Stimulated activated CD8-positive, alpha-beta memory T cell treated with anti-CD3 and anti-CD28 coated beads, Interleukin-4, amount 100 ng/mL, for 4 hours (primary cell): Measurements from ENCODE around the gene RAD51C.
"Not testable (repeated sequence)": the region's sequence is repeated elsewhere in the genome, so short reads cannot be mapped to it uniquely, and the experiment has no call there.

ENCODE experiments used
- DNase-seq, 2 donors: peaks; one replicate each; pipeline ENCODE4 v3.0.0-alpha.2; 2020; ENCODE audit warnings: low read depth in 2 of 2, low spot score in 1 of 2

Gene RAD51C

GRCh38 chr17:58734811-58735210 lies 42.4 kb downstream of the RAD51C start:
- no peak for DNase-seq

DNA sequence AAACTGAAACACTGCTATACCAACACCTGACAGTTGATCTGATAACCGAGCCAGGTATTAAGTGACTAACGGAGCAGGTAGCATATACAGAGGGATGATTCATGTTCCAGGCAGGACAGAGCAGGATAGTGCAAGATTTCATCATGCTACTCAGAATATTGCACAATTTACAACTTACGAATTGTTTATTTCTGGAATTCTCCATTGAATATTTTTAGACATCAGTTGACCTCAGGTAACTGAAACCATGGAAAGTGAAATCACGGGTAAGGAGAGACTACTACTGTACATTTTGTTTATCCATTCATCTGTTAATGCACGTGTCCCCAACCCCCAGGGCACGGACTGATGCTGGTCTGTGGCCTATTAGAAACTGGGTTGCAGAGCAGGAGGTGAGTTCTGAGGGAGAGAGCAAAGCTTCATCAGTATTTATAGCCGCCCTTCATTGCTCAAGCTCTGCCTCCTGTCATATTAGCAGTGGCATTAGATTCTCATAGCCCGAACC lies 48.8 kb downstream of the RAD51C start:
- DNase-seq, result no peak

DNA sequence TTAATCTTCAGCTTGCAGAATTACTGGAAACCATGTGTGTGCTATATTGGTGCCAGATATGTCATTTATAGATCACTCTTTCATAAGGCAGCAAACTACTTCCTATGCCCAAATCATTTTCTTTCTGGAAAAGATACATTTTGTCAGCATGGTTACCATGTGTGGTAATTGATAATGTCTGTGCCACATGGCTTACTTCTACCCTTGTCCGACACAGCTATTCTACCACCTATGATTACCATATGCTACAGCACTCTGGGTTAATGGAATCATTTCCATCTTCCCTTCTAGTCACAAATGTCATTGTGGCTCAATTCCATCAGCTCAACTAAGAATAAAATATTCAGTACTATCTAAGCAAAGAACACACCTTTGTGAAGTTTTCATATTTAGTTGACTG lies 55.3 kb downstream of the RAD51C start:
- DNase-seq, result no peak

DNA sequence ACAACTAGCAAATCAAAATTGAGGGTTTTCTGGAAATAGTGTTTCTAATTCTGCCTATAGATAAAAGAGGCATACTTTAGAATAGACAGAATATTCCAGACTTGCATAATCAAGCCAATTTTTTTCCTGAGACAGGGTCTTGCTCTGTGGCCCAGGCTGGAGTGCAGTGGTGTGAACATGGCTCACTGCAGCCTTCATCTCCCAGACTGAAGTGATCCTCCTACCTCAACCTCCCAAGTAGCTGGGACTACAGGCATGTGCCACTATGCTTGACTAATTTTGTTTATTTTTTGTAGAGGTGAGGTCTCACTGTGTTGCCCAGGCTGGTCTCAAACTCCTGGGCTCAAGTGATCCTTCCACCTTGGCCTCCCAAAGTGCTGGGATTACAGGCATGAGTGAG lies 57.2 kb downstream of the RAD51C start:
- DNase-seq, result not testable (repeated sequence)

GRCh38 chr17:58753026-58753425 lies 60.6 kb downstream of the RAD51C start:
- no peak for DNase-seq

GRCh38 chr17:58755269-58755576 lies 62.8 kb downstream of the RAD51C start:
- DNase-seq, result no peak

GRCh38 chr17:58755577-58756245 lies 63.3 kb downstream of the RAD51C start, which contains the start of gene PPM1E:
TSS of gene PPM1E (plus strand) at chr17:58755854.
- peak in 1 of 2 donors; percentile 4 for DNase-seq

GRCh38 chr17:58756246-58757161 lies 64.1 kb downstream of the RAD51C start:
- DNase-seq, result no peak

DNA sequence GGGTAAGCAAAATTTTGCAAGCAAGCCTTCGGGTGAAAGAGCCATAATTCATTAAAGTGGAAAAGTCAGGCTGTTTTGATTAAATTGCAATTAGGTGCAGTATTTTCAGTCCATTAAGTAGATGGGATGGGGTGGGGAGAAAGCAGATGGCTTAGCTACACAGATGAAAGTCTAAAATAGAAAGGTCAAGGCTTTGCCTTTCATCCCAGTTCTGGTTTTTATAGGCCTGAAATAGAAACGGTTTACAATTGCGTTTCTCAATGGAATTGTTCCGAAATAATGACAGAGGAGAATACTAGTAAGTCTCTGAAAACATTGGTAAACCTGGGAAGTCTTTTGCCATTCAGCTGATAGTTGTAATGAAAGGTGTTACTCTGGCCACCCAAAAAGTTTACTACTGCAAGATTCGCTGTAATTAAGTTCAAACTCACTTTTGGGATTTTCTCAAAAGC lies 64.8 kb downstream of the RAD51C start:
- no peak for DNase-seq

DNA sequence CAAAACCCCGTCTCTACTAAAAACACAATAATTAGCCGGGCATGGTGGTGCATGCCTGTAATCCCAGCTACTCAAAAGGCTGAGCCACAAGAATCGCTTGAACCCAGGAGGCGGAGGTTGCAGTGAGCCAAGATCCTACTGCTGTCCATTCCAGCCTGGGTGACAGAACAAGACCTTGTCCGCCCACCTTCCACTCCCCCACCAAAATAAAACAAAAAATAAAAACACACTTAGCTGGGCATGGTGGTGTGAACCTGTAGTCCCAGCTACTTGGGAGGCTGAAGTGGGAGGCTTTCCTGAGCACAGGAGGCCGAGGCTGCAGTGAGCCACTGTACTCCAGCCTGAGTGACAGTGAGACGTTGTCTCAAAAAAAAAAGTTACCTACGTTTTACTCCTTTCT lies 66.5 kb downstream of the RAD51C start:
- no peak for DNase-seq

- no peak for DNase-seq
These were observed 67.1 kb downstream of the RAD51C start for GRCh38 chr17:58759522-58759921.

- no peak for DNase-seq
These were observed 67.8 kb downstream of the RAD51C start for GRCh38 chr17:58760248-58760647.

DNA sequence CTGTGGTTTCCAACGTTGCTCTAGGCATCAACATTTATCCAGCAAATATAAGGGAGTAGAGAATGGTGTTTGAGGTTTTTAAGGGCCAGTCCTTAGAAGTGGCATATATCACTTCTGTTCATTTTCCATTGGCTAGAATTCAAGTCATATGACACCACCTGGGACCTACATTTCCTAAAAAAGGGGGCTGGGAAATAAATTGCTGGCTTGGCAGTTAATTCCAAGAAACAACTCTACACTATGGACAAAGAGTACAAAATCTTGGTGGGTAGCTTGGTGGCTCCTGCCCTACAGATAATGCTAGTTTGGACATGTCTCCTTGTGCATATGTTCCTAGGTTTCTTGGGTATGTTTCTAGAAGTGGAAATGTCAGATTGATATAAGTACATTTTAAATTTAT lies 70.9 kb downstream of the RAD51C start:
- no peak for DNase-seq

DNA sequence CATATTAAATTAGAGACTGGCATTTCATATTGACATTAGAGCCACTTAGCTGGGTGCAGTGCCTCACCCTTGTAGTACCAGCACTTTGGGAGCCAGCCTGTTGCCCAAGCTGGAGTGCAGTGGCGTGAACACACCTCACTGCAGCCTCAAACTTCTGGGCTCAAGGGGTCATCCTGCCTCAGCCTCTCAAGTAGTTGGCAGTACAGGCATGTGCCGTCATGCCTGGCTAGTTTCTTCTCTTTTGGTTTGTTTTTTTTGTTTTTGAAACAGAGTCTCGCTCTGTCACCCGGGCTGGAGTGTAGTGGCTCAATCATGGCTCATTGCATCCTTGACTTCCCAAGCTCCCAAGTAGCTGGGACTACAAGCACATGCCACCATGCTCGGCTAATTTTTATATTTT lies 72.0 kb downstream of the RAD51C start:
- no peak for DNase-seq

- DNase-seq, result not testable (repeated sequence)
These were observed 86.1 kb downstream of the RAD51C start for GRCh38 chr17:58778482-58778881.

GRCh38 chr17:58779446-58779845 lies 87.0 kb downstream of the RAD51C start:
- no peak for DNase-seq

- DNase-seq, result no peak
These were observed 91.0 kb downstream of the RAD51C start for GRCh38 chr17:58783380-58783779.

- DNase-seq, result no peak
These were observed 92.7 kb downstream of the RAD51C start for GRCh38 chr17:58785097-58785496.
